Central memory CD4-positive, alpha-beta T cell (primary cell): ENCODE results near the gene UGT1A5.
"Not testable (repeated sequence)": the region's sequence is repeated elsewhere in the genome, so short reads cannot be mapped to it uniquely, and the experiment has no call there.

Experiments
- DNase-seq: peaks from one replicate; pipeline ENCODE4 v3.0.0; 2022

UGT1A5 gene

GRCh38 chr2:233698740-233699139 is 14.0 kb upstream of the UGT1A5 start:
- DNase-seq, result no peak

- no peak for DNase-seq
These were observed 13.2 kb upstream of the UGT1A5 start for GRCh38 chr2:233699424-233700027.

GRCh38 chr2:233700028-233700635 is 12.6 kb upstream of the UGT1A5 start:
- DNase-seq, result no peak

GRCh38 chr2:233700842-233701241 is 11.9 kb upstream of the UGT1A5 start:
- DNase-seq, result not testable (repeated sequence)

- DNase-seq, result no peak
These were observed 10.5 kb upstream of the UGT1A5 start for GRCh38 chr2:233702238-233702637.

- no peak for DNase-seq
These were observed 6.7 kb upstream of the UGT1A5 start for GRCh38 chr2:233705911-233706506.

- no peak for DNase-seq
These were observed 6.0 kb upstream of the UGT1A5 start for GRCh38 chr2:233706720-233707119.

GRCh38 chr2:233707940-233708644 is 4.6 kb upstream of the UGT1A5 start:
- DNase-seq, result no peak

- DNase-seq, result no peak
These were observed 3.8 kb upstream of the UGT1A5 start for GRCh38 chr2:233708942-233709341.

GRCh38 chr2:233711312-233712008 is 1.2 kb upstream of the UGT1A5 start:
- DNase-seq, result peak; percentile 17

- DNase-seq, result no peak
These were observed 532 bp downstream of the UGT1A5 start for GRCh38 chr2:233713262-233713615.

- DNase-seq, result no peak
These were observed 1.4 kb downstream of the UGT1A5 start for GRCh38 chr2:233714121-233714520.

- no peak for DNase-seq
These were observed 5.8 kb downstream of the UGT1A5 start, which contains the start of gene UGT1A4 for GRCh38 chr2:233718552-233718951. Gene UGT1A4 (plus strand): TSS chr2:233718736. CDS start chr2:233718821, 85 bp downstream.

- no peak for DNase-seq
These were observed 16.1 kb downstream of the UGT1A5 start, which contains the start of gene UGT1A3 for GRCh38 chr2:233728723-233729301. Gene UGT1A3 (plus strand): TSS chr2:233729042. CDS start chr2:233729127, 85 bp downstream.

- not testable (repeated sequence) for DNase-seq
These were observed 24.4 kb downstream of the UGT1A5 start for GRCh38 chr2:233736868-233737653.

- no peak for DNase-seq
These were observed 28.2 kb downstream of the UGT1A5 start for GRCh38 chr2:233740870-233741269.

GRCh38 chr2:233743464-233744259 is 31.0 kb downstream of the UGT1A5 start:
- no peak for DNase-seq

GRCh38 chr2:233745073-233745755 is 32.5 kb downstream of the UGT1A5 start:
- DNase-seq, result no peak

- not testable (repeated sequence) for DNase-seq
These were observed 33.1 kb downstream of the UGT1A5 start for GRCh38 chr2:233745838-233746237.
